GM18858 (cell line): ENCODE measurements around the gene SMIM41.
A peak's percentile ranks its signal among the peaks of the same experiment; 100 is the strongest.

ENCODE experiments used
- ATAC-seq: cut with Tn5 transposase; IDR thresholded peaks from one replicate; pipeline ENCODE4 v1.9.1; 2021; ENCODE audit not compliant: unreplicated experiment

The SMIM41 gene

DNA sequence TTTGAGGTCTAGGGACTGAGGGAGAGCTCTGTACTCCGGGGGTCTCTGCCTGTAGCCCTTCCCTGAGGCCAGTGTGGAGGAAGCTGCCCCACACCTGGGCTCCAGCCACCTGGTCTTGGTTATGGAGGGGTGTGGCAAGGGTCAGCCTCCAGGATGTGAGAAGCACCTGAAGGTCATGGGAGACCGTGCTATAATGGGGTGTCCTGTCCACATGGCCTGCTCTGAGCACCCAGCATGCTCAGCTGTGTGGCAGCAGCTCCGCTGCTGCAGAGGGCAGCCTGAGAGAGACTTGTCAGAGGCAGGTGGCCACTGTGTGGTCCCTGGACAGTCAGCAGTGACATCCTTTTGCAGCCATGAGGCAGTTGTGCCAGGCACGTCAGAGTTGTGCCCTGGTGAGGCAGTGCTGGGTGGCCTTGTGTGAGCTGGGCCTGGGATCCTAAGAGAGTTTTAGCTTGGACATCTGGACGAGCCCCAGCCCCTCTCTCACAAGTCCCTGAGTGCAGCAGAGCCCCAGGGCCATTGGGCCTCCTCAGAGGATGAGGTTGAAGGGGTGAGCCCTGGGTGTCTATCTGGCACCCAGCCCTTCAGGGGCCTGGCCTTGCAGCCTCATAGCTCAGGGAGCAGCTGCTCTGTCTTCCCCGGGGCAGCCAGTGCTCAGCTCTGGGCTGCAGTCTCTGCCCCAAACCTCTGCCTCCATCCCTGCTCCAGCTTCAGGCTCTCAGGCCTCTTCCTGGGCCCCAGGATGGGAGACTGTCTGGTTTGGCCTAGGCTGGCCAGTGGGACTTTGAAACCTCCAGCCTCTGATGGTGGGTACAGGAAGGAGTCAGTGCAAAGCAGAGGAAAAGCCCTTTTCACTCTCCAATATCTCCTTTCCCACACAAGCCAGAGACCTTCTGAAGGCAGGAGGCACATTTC is 17.1 kb upstream of the SMIM41 start:
- ATAC-seq, result no peak

DNA sequence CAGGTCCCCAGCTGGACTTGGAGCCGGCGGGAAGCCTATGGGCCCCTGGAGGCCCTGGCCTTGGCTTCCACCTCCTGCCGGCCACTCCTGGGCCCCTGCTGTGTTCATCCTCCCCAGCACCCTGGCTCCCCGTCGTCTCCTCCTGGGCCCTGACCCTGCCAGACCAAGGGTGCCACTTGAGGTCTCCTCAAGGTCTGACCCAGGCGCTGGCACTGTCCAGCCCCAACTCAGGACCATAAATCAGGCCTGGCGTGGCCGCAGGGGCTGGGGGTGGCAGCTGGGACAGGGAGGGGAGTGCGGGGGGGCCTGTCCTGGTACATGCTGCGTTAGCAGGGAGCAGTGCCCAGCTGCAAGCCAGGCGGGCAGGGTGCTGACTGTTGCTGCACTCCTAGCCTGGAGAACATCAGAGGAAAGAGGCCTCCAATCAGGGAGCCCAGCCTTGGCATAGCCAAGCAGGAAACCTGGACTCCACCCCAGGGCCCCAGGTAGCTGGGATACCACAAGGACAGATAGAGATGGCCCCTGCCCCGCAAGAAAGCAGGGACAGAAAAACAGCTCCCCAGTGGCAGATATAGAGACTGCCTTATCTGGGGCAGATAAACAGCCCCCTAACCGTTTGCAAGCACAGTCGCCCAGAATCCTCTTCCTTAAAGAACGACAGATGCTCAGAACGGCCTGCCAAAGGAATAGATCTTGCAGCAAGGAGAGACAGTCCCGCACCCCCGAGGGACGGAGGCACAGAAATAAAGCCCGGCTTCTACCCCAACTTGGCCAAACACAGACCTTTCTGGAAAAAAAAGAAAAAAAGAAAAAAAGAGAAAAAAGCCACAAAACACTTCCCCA is 16.2 kb upstream of the SMIM41 start:
- no peak for ATAC-seq

DNA sequence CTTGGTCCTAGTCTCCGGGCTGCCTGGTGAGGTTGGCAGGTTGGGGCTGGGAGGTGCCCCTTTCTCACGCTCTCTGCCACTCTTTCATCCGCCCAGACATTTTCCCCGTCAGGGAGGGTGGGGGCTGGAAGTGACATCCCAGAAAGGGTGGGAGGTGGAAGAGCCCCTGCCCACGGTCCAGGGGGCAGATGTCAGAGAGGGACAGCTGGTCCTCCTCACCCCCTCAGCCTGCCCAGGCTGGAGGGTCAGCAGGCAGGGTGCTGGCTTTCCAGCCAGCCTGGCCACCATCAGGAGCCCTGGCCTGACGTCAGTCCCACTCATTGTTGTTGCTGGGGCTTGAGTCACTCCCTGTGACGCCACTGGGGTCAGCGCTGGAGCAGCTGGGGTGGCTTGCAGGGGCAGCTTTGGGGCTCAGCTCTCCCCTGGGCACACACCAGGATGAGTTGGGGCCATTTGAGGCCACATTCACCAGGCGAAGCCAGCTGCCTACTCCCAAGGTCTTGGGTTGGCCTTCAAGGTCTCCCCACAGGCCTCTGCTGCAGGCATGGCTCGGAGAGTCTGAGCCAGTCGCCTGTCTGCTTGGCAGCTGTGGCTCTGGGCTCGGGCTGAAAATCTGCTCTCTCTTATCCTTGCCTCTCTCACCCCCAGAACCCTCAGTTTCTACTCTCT is 15.4 kb upstream of the SMIM41 start:
- ATAC-seq, result no peak

DNA sequence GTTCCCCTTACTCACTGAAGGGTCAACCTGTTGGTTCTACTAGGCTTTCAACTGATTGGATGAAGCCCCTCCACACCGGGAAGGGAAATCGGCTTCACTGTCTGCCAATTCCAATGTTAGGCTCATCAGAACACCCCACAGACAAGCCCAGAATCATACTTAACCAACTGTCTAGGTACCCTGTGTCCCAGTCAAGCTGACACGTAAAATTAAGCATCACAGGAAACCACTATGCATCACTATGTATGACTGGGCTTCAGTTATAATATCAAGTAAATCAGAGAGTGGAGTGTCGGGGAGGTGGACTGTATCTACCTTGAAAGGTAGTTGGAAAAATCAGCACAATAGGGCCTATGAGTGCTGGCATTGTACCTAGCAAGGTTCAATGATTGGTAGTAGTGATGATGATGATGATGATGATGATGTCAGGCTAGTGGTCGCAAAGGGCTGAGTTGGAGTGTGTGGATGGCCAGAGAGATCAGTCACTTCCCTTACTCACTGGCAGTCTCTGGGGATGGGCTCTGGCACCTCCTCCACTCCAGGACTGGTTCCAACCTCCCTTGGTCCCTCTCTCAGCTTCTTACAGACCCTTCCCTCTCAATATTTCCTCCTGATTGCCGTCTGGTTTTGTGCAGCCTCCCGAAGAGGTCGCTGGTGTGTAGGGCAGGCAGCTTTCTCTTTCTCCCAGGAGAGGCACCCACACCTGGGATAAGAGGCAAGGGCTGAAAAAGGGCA is 13.0 kb upstream of the SMIM41 start:
- no peak for ATAC-seq

DNA sequence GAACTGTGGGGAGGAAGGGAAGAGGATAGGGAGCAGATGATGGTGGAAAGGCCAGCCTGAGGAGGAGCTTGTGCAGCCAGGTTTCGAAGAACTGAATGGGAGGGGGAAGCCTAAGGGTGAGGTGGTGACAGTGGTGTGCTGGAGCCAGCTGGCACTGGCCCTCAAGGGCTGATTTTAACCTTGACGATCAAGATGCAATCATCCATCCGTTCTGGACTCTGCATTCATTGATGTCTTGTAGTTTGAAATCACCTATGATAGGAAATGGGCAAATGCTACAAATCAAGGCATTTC is 12.5 kb upstream of the SMIM41 start:
- no peak for ATAC-seq

DNA sequence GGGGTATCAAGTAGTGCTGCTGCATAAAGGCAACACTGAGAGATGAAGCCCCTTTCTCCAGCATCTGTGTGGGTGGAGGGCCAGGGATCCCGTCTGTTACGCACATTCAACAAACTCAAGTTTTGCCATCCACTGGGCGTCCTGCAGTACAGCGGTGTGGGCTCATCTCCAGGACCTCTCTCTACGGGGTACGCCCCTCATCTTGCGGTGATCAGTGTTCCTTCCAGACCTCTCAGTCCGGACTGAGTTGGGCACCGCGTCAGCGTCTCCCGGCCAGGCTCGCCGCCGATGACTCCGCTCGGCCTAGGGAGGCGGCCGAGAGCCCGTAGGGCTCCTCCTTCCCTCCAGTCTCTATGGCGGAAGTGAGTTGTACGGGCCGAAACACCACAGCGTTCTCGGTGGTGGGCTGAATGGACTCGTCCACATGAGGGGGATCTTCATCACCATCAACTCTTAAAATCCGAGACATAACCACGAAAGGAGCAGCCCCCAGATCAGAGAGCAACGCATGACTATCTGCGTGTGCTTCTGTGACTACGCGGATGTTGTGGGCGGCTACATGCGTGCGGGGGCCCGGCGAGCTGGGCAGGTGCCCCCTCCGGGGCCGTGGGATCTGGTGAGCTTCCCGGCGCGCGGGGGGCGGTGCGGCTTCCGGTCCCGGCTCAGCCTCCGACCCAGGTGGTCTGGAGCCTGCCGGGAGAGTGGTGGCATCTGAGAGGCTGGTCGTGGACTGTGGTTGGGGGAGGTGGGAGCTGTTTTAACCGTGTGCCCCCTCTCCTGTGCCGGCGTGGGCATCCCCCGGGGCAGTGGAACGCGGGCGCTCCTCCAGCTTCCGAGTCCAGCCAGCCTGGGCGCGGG is 9.9 kb upstream of the SMIM41 start, which contains the start of gene ATG101:
Gene ATG101, plus strand, starts transcription at position 652 of the 858 bp plus-strand sequence. CDS start 3,673 bp downstream, outside the sequence.
- peak; percentile 90 for ATAC-seq

DNA sequence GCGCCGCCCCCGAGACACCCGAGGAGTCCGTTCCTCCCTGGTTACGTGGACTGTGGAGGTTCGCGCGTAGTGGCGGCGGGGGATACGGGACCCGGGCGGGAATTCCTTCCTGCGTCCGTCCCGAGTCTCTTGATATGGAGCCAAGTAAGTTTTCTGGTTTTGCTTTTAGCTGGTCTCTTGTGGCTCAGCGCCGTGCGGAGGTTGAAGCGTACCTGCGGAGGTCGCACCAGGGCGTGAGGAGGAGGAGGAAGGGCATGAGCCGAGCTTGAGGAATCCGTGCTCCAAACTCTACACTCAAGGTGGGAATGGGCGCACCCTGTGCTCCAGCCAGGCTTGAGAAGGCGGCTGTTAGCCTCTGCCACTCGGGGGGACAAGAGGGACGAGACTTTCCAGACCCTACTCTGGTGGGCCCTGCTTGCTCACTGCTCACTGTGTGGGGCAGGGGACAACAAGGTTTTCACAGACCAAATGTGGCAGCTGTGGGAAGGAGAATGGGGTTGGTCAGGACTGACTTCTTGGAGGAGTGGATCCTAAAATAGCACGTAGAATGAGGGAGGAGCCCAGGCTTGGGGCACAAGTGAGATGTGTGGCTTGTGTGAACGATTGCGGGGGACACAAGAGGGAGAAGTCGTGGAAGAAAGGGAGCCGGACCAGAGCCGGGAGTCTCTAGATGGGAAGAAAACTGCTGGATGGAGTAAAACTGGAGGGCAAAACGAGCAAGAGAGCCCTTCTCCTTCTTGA is 9.1 kb upstream of the SMIM41 start:
- no peak for ATAC-seq

DNA sequence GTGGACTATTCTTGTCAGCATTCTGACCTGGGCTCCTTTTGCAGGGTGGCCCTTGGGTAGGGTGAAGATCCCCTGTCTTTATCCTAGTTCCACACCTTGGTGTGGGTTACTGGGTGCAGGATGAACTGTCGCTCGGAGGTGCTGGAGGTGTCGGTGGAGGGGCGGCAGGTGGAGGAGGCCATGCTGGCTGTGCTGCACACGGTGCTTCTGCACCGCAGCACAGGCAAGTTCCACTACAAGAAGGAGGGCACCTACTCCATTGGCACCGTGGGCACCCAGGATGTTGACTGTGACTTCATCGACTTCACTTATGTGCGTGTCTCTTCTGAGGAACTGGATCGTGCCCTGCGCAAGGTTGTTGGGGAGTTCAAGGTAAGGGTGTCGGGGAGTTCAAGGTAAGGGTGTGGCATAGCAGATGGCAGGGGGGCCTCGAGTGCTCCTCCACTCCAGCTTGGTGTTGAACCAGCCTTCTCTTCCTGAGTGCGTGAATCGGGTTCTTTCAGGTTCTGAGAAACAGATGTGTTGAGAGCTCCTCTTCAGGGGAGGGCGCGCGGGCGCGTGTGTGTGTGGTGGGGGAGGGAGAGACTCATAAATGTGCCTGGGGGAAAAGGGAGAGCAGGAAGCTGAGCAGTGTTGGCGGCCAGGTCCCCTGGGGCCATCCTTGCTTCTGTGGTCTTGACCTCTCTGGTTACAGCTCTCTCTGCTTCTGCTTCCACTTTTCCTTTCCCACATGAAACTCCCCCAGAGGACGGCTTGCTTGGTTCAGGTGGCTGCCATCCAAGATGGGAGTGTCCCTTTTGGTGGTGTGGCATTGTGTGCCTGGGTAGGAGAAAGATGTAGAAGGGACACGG is 5.7 kb upstream of the SMIM41 start:
- no peak for ATAC-seq

DNA sequence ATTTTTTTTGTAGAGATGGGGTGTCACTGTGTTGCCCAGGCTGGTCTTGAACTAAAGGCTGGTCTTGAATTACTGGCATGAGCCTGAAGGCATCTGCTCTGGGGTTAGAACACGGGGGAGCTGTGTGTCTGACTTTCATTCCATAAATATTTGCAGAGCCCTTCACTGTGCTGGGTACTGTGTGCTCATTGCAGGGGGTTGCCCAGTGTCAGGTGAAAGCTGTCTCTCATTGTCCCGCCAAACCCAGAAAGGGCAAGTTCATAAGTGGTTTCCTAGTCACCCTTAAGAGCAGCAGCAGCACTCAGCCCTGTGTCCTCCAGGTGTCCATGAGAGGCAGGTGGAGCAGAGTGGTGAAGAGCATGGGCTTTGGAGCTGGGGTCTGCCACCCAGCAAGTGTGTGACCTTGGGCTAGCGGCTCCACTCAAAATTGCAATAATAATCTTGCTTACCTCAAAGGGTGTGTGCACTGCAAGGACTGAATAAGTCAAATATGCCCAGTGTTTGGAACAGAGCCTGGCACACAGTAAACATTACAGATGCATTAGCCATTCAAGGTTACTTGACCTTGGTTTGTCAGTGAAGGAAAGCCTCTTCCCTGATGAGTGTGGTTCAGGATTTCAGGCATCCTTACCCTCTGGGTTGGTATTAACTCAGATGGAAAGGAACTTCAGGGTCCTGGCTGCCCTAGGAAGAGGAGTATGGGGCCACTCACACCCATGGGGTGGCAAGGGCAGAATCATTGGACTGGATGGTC is 4.4 kb upstream of the SMIM41 start:
- no peak for ATAC-seq

DNA sequence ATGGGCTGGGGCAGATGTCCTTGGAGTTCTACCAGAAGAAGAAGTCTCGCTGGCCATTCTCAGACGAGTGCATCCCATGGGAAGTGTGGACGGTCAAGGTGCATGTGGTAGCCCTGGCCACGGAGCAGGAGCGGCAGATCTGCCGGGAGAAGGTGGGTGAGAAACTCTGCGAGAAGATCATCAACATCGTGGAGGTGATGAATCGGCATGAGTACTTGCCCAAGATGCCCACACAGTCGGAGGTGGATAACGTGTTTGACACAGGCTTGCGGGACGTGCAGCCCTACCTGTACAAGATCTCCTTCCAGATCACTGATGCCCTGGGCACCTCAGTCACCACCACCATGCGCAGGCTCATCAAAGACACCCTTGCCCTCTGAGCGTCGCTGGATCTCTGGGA is 2.7 kb upstream of the SMIM41 start:
- no peak for ATAC-seq

DNA sequence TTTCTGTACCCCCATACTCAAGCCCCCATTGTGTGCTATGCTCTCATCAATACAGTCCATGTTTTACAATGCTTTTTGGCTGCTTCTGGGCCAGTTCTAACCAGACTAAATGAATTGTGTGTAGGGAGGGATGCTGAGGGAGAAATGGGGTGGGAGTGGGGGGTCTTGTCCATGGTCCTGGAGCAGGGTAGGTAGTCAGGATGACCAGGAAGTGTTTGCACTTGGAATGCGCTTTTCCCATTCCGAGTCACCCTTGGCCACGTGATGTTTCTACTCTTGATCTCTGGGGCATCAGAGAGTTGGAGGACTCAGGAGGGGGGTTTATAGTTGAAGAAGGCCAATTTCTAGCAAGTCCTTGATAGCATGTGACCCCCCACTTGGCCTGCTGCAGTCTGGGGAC is 1.2 kb upstream of the SMIM41 start:
- ATAC-seq, result no peak

DNA sequence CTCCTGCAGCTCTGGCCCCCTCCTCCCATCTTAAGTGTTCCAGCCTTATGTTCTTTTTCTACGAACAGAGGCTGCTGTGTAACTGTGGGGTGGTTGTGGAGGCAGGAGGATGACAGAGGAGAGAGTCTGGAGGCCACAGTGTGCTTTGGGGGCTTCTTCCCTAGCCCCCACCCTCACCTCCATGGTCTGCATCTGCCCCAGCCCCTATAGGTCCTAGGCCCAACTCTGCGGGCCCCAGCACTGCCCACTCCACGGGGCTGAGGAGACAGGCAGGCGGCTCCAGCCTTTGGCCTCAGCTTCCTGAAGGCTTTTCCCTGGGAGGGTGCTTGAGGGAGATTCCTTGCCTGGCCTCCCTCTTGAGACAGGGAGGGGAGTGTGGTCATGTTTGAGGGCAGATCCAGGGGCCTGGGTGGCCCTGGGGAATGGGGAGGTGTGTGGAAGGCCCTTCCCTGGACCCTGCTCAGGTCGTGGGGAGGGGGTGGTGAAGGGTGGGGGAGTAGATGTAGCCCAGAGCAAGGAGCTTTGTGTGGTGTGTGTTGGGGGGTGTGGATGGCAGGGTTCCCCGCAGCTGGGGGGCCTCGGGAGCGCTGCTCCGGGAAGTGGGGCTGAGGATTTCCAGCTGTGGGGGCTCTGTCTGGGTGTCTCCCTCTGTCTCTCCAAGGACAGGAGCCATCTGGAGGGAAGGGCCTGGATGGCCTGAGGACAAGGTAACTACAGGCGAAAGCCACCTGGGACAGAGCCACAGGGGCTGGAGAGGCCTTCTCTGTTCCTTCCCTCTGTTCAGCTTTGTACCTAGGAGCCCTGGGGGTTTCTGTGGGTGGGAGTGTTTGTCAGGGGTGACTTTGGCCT is 1.1 kb downstream of the SMIM41 start:
- ATAC-seq, result no peak

DNA sequence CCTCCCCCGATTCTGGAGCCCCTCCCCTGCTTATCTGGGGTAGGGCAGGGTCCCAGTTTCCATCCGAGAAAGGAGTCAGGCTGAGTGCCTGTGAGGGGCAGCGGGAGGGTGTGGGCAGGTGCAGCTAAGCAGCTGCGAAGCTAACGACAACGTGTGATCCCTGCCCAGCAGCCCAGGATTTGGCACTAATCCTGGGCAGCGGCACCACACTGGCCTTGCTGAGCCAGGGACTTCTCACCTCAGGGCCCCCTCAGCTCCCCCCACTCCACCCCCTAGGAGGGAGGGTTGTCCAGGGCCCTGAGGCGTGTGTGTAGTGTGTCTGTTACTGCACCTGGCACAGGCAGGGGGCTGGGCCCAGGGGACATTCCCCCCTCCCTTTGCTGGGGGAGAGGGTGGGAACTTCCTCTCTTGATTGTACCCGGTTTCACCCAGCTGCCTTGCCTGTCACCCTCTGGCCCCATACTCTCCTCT is 1.8 kb downstream of the SMIM41 start:
- no peak for ATAC-seq

DNA sequence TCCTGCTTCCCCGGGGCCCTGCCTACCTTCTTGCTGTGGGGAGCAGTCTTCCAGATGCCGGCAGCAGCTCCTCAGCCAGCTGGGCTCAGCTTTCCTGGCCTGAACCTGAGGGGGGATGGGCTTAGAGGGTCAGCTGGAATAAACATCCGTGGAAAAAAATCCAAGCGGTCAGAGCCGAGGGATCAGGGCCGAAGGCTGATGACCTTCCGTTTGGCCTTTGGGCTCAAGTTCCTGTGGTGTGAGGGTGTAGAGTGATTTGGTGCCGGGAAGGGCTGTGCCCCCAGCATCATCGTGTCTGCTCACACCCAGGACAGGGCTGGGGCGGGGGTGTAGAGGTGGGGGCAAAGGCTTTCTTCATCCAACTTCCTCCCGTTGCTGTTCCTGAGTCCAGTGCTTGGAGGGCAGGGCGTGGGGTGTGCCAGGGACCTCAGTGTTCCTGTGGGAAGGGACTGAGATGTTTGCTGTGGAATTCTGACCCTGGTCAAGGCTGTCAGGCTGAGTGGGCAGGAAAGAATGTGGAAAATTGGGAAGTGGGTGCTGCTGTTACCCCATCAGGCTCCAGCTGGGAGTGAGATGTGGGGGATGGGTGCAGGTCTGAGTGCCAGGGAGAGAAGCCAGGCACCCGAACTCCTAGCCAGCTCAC is 2.6 kb downstream of the SMIM41 start:
- no peak for ATAC-seq

DNA sequence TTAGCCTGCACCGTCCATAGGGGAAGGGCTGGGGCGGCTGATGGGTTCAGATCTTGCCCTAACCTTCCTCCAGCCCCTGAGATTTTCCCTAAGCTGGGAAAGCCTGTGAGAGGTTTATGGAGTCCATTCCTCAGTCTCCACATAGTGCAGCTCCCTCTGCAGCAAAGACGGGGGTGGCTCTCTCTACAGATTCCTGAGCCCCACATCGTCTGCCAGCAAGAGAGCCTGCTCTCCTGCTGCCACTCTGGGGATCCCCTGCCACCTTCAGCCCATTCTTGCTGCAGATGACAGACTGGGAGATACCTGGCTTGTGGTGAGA is 3.1 kb downstream of the SMIM41 start:
- ATAC-seq, result no peak

DNA sequence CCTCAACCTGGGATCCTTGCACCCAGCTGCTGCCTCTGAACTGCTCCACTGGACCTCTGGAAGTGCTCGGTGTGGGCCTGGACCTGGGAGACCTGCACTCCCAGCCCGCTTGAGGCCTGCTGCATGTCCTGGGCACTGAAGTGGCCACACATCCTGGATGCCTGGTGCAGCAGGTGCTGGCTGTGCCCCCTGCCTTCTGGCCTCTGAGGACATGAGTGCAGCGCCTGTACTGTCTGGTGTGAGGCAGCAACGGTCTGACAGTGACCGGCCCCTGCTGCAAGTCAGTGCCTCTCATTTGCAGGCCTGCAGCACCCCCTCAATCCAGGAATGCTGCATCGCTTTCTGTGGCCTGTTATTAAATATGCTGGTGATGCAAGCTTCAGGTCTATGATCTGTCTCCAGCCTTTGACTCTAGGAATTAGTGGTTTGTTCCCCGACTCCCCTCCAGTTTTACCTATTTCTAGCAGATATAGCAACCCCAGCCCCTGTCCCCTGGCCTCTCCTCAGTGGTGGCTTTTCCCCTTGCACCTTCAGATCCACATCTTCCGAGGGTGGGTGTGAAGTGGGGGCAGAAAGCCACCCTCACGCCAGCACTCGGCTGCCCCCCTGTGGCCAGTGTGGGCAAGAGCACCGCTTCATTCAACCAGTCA is 3.6 kb downstream of the SMIM41 start:
- ATAC-seq, result no peak
